KBM-7 (cell line): ENCODE results near the gene NAT16.
"Not testable (repeated sequence)": the region's sequence is repeated elsewhere in the genome, so short reads cannot be mapped to it uniquely, and the experiment has no call there.

Source experiments
- DNase-seq: peaks from one replicate; pipeline ENCODE4 v3.0.0-alpha.2; 2015
- in situ Hi-C: fragments of 300-500 bp; cut with MboI; formaldehyde crosslinking; loops from 2 replicates; pipeline ENCODE4 v1.14.3; 2020; ENCODE audit warnings: low sequenced_read_pairs, low pct_unique_long_range_greater_than_20kb, mixed read lengths

NAT16 gene

GRCh38 chr7:101203740-101204738 lies 23.9 kb upstream of the NAT16 start:
- in situ Hi-C loops: not testable (repeated sequence)
- peak; percentile 27 for DNase-seq

DNA sequence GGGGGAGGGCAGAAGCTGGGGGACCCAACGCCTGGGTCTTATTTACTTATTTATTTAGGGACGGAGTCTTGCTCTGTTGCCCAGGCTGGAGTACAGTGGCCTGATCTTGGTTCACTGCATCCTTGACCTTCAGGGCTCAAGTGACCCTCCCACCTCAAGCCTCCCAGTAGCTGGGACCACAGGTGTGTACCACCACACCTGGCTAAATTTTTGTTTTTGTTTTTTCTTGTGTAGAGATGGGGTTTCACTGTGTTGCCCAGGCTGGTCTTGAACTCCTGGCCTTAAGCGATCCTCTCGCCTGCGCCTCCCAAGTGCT lies 22.5 kb upstream of the NAT16 start:
- DNase-seq: no peak
- in situ Hi-C loops: no loop called here

DNA sequence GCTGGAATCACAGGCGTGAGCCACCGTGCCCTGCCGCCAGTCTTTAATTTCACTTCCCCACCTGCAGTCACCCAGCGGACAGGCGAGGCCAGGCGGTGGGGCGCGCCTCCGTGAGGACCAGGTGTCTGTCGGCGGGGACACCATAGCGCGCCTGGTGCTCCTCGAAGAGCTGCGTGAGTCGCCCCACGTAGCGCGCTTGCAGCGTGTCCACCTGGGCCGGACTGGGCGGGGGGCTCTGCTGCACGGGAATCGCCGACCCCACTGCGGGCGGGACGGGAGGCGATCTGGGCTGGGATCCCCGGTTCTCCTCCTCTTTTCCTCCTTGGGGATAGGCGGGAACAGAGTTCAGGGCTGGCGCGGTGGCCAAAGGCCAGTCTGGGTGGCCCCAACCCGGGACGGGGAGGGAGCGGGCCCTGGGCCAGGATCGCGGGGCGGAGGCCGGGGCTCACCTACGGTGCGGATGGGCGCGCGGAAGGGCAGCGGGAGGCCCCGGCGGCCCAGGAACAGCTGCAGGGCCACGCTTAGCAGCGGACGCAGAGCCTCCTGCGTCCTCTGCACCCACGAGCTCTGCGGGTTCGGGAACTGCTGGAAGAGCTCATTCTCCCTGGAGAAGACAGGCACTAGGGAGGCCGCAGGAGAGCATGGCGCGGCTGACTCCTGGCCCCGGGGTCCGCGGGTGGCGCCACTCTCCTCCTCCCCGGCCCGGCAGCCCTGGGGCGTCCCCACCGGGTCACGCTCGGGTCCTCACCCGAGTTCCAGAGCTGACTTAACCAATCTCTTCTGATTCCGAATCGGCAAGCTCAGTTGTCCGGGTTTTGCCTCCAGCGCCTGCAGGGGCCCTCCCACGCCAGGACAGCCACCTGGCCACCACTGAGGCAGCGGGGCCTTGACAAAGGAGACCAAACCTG lies 21.9 kb upstream of the NAT16 start:
- no peak for DNase-seq
- in situ Hi-C loops: no loop called here

DNA sequence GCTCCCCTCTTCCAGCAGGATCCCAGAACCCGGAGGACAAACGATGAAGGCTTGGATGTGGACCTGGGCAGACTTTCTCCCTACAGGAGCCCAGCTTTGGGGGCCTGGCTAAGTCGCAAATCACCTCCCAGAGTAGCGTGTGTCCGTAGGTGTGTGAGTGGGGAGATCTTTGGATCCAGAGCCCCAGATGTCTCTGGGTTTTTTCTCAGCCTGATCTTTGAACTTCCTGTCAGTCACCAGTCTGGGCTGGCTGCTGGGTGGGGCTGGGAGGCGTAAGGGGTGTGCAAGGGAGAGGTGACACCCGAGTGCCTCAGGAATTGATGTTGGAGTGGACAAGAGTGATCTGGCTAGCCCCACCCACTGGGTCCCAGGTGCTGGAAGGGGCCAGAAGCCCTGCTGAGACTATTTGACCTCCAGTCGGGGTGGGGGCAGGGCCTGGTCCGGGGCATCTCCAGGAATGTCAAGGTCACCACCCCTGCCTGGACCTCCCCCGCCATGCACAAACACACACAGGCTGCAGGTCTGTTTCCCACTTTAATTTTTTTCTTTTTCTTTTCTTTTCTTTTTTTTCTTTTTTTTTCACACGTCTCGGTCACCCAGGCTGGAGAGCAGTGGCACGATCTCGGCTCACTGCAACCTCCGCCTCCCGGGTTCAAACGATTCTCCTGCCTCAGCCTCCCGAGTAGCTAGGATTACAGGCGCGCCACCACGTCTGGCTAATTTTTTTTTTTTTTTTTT lies 20.9 kb upstream of the NAT16 start, which contains the start of gene MOGAT3:
Gene MOGAT3, minus strand, starts transcription at position 175 of the 738 bp plus-strand sequence. CDS start 182 bp downstream, outside the sequence.
- in situ Hi-C loops: no loop called here
- DNase-seq: no peak

DNA sequence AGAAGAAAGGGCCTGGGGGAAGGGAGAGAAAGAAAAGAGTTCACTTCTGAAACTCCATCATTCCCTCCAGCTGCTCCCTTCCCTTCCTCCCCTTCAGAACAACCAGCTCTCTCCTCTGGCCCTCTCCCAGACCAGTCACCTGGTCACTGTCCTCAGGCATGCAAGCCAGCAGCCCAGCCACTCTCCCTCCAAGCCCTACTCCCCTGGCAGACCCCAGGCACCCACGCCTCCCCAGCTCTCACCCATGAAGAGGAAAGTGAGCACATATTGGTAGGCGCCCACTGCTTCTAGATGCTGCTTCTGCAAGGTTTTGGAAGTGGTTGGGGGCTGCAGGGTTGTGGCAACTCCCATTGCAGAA lies 20.4 kb upstream of the NAT16 start:
- no peak for DNase-seq
- in situ Hi-C loops: no loop called here

DNA sequence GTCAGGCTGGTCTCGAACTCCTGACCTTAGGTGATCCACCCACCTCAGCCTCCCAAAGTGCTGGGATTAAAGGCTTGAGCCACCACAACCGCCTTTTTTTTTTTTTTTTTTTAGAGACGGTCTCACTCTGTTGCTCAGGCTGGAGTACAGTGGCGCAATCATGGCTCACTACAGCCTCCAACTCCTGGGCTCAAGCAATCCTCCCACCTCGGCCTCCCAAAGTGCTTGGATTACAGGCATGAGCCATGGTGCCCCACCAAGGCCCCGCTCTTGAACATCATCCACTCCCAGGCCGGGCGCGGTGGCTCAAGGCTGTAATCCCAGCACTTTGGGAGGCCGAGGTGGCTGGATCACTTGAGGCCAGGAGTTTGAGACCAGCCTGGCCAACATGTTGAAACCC lies 19.4 kb upstream of the NAT16 start:
- DNase-seq, in situ Hi-C loops: not testable (repeated sequence)

GRCh38 chr7:101198476-101198875 lies 18.4 kb upstream of the NAT16 start:
- no peak for DNase-seq
- in situ Hi-C loops: no loop called here

- in situ Hi-C loops: no loop called here
- no peak for DNase-seq
Observed at GRCh38 chr7:101197991-101198390, 17.9 kb upstream of the NAT16 start.

DNA sequence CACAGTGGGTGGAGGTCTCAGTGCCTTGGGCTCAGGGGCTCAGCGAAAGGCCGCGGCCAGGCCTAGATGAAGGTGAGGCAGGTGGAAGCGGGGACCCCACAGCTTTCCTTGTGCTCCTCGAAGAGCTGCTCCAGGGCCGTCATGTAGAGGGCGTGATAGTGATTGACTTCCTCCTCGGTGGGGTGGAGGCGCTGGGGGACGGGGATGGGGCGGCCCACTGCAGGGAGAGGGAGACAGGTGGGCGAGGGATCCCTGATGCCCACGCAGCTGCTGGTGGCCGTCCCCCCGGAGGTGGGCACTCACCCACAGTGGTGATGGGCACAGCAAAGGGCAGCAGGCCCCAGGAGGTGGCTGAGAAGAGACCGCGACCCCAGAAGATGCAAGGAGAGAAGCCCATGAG lies 15.8 kb upstream of the NAT16 start:
- in situ Hi-C loops: no loop called here
- no peak for DNase-seq

GRCh38 chr7:101189109-101189508 lies 9.0 kb upstream of the NAT16 start:
- no peak for DNase-seq
- in situ Hi-C loops: no loop called here

- in situ Hi-C loops: no loop called here
- peak; percentile 48 for DNase-seq
Observed at GRCh38 chr7:101186844-101187428, 6.8 kb upstream of the NAT16 start.

DNA sequence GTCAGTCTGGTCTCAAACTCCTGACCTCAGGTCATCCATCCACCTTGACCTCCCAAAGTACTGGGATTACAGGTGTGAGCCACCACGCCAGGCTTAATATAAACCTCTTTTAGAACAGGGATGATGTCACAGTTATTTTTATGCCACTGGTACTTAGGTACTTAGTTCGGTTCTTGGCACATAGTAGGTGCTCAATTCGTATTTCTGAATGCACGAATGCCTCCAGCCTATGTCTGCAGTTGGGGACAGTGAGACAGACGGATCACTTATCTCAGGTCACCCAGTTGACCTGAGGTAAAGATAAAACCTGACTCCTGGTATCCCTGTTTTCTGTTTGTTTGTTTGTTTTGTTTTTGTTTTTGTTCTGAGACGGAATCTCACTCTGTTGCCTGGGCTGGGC lies 6.1 kb upstream of the NAT16 start:
- no peak for DNase-seq
- in situ Hi-C loops: no loop called here

DNA sequence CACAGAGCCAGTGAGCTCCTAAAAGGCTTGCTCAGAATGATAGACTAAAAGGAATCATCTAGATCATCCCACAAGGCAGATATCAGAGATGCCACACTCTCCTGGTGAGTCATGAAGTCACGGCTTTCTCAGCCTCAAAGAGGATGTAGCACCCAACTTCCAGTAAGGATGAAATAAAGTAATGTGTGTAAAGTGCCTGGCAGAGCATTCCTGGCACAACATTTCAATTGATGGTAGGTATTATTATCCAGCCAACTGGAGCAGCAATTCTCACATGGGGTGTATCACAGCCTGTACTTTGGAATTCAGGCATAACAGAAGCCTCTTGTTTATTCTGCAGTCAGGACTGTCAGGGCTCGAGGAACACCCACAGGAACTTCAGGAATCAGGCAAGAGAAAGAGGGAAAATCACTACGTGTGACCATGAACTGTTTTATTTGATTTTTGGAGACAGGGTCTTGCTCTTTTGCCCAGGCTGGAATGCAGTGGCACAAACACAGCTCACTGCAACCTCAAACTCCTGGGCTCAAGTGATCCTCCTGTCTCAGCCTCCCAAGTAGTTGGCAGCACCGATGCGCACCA lies 5.3 kb upstream of the NAT16 start:
- no peak for DNase-seq
- in situ Hi-C loops: no loop called here

DNA sequence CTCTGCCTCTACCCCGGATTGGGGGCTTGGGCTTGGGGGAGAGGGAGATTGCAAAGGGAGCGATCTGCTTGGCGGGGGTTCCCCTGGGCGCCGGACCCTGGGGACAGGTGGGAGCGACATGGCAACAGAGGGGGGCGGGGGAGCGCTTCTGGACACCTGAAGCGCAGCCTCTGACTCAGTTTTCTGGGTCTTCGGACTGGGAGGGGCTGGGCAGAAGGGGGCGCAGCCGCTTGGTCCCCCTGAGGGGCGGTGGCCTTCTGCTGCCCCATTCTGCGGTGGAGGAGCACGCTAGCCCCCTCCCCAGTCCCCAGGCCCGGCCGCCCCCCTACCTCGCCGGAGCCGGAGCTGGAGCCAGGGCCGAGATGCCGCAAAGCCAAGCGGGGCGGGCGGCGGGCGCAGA lies 380 bp downstream of the NAT16 start:
- in situ Hi-C loops: no loop called here
- DNase-seq: no peak

GRCh38 chr7:101179117-101179516 lies 976 bp downstream of the NAT16 start:
- no peak for DNase-seq
- in situ Hi-C loops: no loop called here

DNA sequence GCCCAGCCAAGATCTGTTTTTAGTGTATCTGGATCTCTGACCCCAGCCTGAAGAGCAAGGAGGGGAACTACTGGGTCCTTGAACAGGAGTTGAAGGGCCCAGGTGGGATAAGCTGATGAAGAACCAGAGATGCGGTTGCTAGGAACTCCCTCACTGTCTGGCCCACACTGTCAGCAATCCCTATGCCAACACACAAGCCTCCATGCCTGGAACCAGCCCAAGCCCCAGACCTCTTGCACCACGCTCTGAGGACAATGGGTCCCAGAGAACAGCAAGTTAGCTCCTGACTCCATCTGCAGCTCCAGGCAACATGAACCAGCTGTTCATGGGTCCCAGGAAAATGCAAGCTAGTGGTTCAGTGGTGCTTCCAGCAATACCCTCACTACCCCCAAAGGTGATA lies 2.4 kb downstream of the NAT16 start:
- in situ Hi-C loops: no loop called here
- no peak for DNase-seq

- DNase-seq: no peak
- in situ Hi-C loops: no loop called here
Observed at GRCh38 chr7:101175664-101176063, 4.4 kb downstream of the NAT16 start.

GRCh38 chr7:101174322-101174854 lies 5.7 kb downstream of the NAT16 start:
- DNase-seq: no peak
- in situ Hi-C loops: no loop called here
